CD4-positive, CD25-positive, alpha-beta regulatory T cell (primary cell): ENCODE results near the gene ZMPSTE24. TPM values are rescaled to one million over a fixed set of nuclear protein-coding genes. Genes with fewer than 3 reads are reported as not detected.
"Not testable (repeated sequence)": the region's sequence is repeated elsewhere in the genome, so short reads cannot be mapped to it uniquely, and the experiment has no call there.

Experiments used
- ATAC-seq, 2 donors: fragments of 150-1000 bp; cut with Tn5 transposase; one replicate each; pipeline ENCODE4 v1.10.0; 2021; ENCODE audit warnings: low read depth in 2 of 2, moderate number of reproducible peaks in 2 of 2, moderate library complexity in 1 of 2
- DNase-seq, 3 donors: peaks; one replicate each; pipeline versions ENCODE4 v3.0.0 to v3.0.0-alpha.2; 2012 to 2022; ENCODE audit warnings: mixed read lengths in 1 of 3
- H3K27ac ChIP-seq: one replicate; pipeline ENCODE4 v1.7.0; 2013; ENCODE audit warnings: mild to moderate bottlenecking, low read length; ENCODE audit not compliant: insufficient read depth, poor library complexity, severe bottlenecking
- H3K27me3 ChIP-seq: one replicate; pipeline ENCODE4 v1.7.0; 2013; ENCODE audit warnings: low read length; ENCODE audit not compliant: control insufficient read depth, insufficient read depth
- H3K36me3 ChIP-seq: one replicate; pipeline ENCODE4 v1.7.0; 2013; ENCODE audit warnings: mild to moderate bottlenecking, low read length, moderate library complexity; ENCODE audit not compliant: control insufficient read depth, insufficient read depth
- H3K4me1 ChIP-seq: 2 replicates; pipeline ENCODE4 v1.7.0; 2013; ENCODE audit warnings: mild to moderate bottlenecking, low read length; ENCODE audit not compliant: insufficient read depth, control insufficient read depth, poor library complexity, severe bottlenecking
- H3K4me3 ChIP-seq: one replicate; pipeline ENCODE4 v1.7.0; 2013; ENCODE audit warnings: low read depth, mild to moderate bottlenecking, low read length, moderate library complexity
- H3K9me3 ChIP-seq, 2 experiments: 1 replicate in 1 of 2; 2 replicates in 1 of 2; pipeline ENCODE4 v1.7.0; 2013; ENCODE audit warnings: low read length in 2 of 2, mild to moderate bottlenecking in 1 of 2, moderate library complexity in 1 of 2; ENCODE audit not compliant: control insufficient read depth in 2 of 2
- H3K27ac Mint-ChIP-seq, 3 donors: one replicate each; pipeline ENCODE4 v1.8.0; 2020 to 2022; ENCODE audit warnings: mild to moderate bottlenecking in 3 of 3, mixed read lengths in 3 of 3, moderate library complexity in 2 of 3
- H3K27me3 Mint-ChIP-seq: one replicate; pipeline ENCODE4 v1.8.0; 2022; ENCODE audit warnings: mild to moderate bottlenecking, mixed read lengths
- H3K36me3 Mint-ChIP-seq: one replicate; pipeline ENCODE4 v1.8.0; 2020; ENCODE audit warnings: mixed read lengths
- H3K4me1 Mint-ChIP-seq, 4 donors: one replicate each; pipeline ENCODE4 v1.8.0; 2020 to 2022; ENCODE audit warnings: mixed read lengths in 4 of 4, mild to moderate bottlenecking in 1 of 4
- H3K4me3 Mint-ChIP-seq, 4 donors: one replicate each; pipeline ENCODE4 v1.8.0; 2020 to 2022; ENCODE audit warnings: mild to moderate bottlenecking in 4 of 4, mixed read lengths in 4 of 4, moderate library complexity in 3 of 4
- H3K9me3 Mint-ChIP-seq, 7 donors: one replicate each; pipeline ENCODE4 v1.8.0; 2020 to 2022; ENCODE audit warnings: mixed read lengths in 7 of 7, mild to moderate bottlenecking in 3 of 7, moderate library complexity in 2 of 7
- polyA plus RNA-seq, 4 donors: library from polyadenylated mRNA; unstranded; fragments of 300-500 nt; fragmentation: Illumina TruSeq; gene quantifications; one replicate each; pipeline ENCODE4 v1.2.3, GENCODE V29; 2021
- total RNA-seq: library from RNA; stranded (reverse); gene quantifications from one replicate; pipeline ENCODE4 v1.2.3, GENCODE V29; 2022

ZMPSTE24 gene
- total and polyA plus RNA-seq, 5 donors from 2014 or later = 12.2 to 35.1 (median 31.8) TPM

DNA sequence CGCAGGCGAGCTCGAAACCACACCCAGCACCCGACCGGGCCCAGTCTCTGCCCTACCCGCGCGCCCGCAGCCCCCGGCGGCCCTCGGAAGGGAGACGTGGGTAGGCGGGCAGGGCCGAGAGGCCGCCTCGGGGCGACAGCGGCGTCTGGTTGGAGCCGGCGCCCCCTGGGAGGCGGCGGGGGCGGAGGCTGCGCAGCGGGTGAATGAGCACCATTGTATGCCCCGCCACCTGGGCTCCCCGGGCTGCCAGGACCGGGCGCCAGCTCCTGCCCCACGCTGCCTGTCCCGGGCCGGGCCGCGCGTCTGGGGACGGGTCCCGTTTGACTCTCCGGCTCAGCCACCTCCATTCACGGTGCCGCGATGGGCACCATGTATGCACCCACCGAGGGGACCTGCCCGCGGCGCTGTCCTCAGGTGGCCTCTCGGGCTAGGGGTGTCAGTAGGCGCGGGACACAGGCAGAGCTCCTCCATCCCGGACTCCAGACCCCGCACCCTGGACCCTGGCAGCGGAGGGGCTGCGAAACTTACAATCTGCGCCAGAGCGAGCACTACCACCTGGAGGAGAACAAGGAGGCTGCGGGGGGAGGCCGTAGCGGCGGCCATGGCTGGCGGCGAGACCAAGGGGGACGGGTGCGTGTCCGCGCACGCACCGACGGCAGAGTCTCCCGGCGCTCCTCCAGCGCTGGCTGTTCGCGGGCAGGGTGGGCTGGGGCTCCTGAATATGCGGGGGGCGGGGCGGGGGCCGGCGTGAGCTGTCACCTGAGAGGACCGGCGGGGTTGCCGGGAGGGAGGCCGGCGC is 58.8 kb downstream of the ZMPSTE24 start, which contains the start of gene COL9A2:
Gene COL9A2 (minus strand): TSS at position 692 of the 799 bp plus-strand sequence. CDS start 89 bp downstream, at position 603.
- Mint-ChIP-seq H3K4me1 (peaks cover 6 to 57% (median 28%) of the 10 kb centered on the region in 4 donors), H3K27me3 (peaks cover 22% of the 10 kb centered on the region), H3K36me3 (peaks cover 5% of the 10 kb centered on the region), H3K4me3 (peak within 1 kb of the TSS; percentile 88 to 95 (median 94)), H3K27ac (peak within 1 kb of the TSS; percentile 39 to 88 (median 82)), H3K9me3 (peaks cover 0 to 2% (median 0%) of the 10 kb centered on the region in 7 donors)
- no peaks in the 10 kb centered on the region for H3K9me3 ChIP-seq
- ATAC-seq (peak; percentile 59 to 63), DNase-seq (peak; percentile 58 to 64 (median 63))
- peaks cover 42% of the 10 kb centered on the region for H3K4me1 ChIP-seq
- H3K36me3 ChIP-seq = no peaks in the 10 kb centered on the region
- no peak within 1 kb of the TSS for H3K27ac ChIP-seq
- H3K4me3 ChIP-seq = peak within 1 kb of the TSS; percentile 69
- H3K27me3 ChIP-seq = no peaks in the 10 kb centered on the region

DNA sequence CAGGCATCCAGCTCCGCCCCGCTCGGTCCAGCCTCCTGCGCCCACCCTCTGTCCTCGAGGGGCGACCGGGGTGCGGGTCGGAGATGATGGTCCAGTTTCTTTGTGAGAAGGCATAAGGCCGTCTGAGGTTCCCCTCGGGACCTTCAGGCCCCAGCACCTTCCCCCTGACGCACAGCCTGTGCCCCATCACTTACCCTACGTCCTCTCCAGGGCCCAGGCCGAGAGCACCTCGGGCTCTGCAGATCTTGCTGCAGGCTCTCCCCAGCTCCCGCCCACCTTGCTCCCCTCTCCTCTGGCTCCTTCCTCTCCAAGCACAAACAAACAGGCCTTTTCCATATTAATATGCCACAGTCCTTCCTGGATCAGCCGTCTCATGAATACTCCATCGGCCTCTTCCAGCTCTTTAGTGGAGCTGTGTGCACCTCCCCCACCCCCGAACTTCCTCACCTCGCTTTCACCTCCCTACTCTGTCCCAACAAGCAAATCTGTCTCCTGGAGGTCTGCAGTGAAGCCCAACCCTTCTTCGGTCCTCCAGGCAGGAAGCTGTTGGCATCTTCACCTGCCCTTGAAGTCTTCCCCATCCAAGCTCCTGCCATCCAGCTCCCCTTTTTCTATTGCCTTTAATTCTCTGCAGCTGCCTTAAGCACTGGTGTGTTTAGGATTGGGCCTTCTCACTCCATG is 59.5 kb downstream of the ZMPSTE24 start:
- H3K36me3 Mint-ChIP-seq = peaks cover 5% of the 10 kb centered on the region
- H3K4me3 Mint-ChIP-seq = peak overlapping the region; percentile 77 to 94 (median 86)
- DNase-seq (no peak), ATAC-seq (no peak)
- peaks cover 35% of the 10 kb centered on the region for H3K4me1 ChIP-seq
- H3K27me3 Mint-ChIP-seq = peaks cover 22% of the 10 kb centered on the region
- H3K36me3 ChIP-seq = no peaks in the 10 kb centered on the region
- peaks cover 6 to 50% (median 27%) of the 10 kb centered on the region in 4 donors for H3K4me1 Mint-ChIP-seq
- H3K27ac ChIP-seq = no peak overlapping the region
- no peak overlapping the region for H3K4me3 ChIP-seq
- no peaks in the 10 kb centered on the region for H3K27me3 ChIP-seq
- no peaks in the 10 kb centered on the region for H3K9me3 ChIP-seq
- H3K27ac Mint-ChIP-seq = peak overlapping the region; percentile 39 to 88 (median 45)
- H3K9me3 Mint-ChIP-seq = peaks cover 0 to 2% (median 0%) of the 10 kb centered on the region in 7 donors

DNA sequence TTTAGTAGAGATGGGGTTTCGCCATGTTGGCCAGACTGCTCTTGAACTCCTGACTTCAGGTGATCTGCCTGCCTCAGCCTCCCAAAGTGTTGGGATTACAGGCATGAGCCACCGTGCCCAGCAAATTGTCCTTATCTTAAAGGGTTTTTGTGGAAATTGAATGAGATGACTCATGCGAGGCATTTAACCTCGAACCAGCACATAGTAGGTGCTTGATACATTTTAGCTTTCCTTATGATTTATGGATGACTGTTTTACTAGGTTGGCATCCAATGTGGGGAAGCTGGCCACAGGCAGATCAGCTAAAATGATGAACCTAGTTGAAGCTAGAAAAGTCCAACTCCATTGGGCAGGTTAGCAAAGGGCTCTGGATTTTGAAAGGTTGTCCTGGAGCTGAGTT is 60.4 kb downstream of the ZMPSTE24 start:
- H3K4me1 ChIP-seq = peaks cover 29% of the 10 kb centered on the region
- DNase-seq (no peak), ATAC-seq (no peak)
- Mint-ChIP-seq H3K4me1 (peaks cover 0 to 40% (median 23%) of the 10 kb centered on the region in 4 donors), H3K36me3 (peaks cover 5% of the 10 kb centered on the region), H3K27ac (peak overlapping the region in 1 of 3 donors; percentile 92), H3K4me3 (peak overlapping the region in 1 of 4 donors; percentile 5), H3K27me3 (peaks cover 22% of the 10 kb centered on the region), H3K9me3 (peaks cover 0 to 2% (median 0%) of the 10 kb centered on the region in 7 donors)
- H3K9me3 ChIP-seq = no peaks in the 10 kb centered on the region
- no peak overlapping the region for H3K27ac ChIP-seq
- no peaks in the 10 kb centered on the region for H3K27me3 ChIP-seq
- no peak overlapping the region for H3K4me3 ChIP-seq
- H3K36me3 ChIP-seq = no peaks in the 10 kb centered on the region

DNA sequence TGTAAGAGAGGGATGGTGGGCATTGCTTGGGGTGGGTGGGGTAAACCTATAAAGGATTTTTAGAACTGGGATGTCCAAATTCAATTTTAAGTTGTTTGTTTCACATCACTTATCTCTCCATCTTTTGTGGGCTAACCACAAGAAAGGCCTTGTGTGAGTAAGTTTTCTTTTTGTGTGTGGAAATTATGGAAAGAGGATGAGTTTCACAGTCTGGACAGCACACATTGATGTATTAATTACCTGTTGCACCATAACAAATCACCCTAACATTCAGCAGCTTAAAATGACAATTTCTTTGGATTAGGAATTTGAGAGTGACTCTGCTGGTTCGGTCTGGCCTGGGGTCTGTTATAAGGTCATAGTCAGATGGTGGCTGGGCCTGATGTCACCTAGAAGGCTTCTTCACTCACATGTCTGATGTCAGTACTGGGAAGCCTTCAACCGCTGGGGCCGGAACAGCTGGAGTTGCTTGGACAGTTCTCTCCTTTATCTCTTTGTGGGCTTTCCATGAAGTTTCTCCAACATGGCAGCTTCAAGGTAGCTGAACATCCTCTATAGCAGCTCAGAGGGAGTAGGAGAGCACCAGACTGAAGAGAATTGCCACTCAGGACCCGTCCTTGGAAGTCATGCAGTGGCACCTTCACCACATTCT is 61.1 kb downstream of the ZMPSTE24 start:
- H3K9me3 Mint-ChIP-seq = peaks cover 0 to 2% (median 0%) of the 10 kb centered on the region in 7 donors
- Histone ChIP-seq H3K36me3 (no peaks in the 10 kb centered on the region), H3K27me3 (no peaks in the 10 kb centered on the region), H3K4me3 (no peak overlapping the region), H3K27ac (no peak overlapping the region), H3K4me1 (peaks cover 29% of the 10 kb centered on the region), H3K9me3 (no peaks in the 10 kb centered on the region)
- peak overlapping the region in 3 of 4 donors; percentile 5 to 75 (median 44) for H3K4me3 Mint-ChIP-seq
- peaks cover 5% of the 10 kb centered on the region for H3K36me3 Mint-ChIP-seq
- peaks cover 0 to 34% (median 21%) of the 10 kb centered on the region in 4 donors for H3K4me1 Mint-ChIP-seq
- no peak overlapping the region for H3K27ac Mint-ChIP-seq
- DNase-seq (no peak), ATAC-seq (no peak)
- peaks cover 26% of the 10 kb centered on the region for H3K27me3 Mint-ChIP-seq

- not testable (repeated sequence) for H3K27me3 Mint-ChIP-seq, H3K4me1 Mint-ChIP-seq, H3K27me3 ChIP-seq, H3K9me3 ChIP-seq, H3K4me1 ChIP-seq, H3K36me3 Mint-ChIP-seq, H3K27ac ChIP-seq, H3K4me3 Mint-ChIP-seq, DNase-seq, ATAC-seq, H3K36me3 ChIP-seq, H3K27ac Mint-ChIP-seq, H3K4me3 ChIP-seq, H3K9me3 Mint-ChIP-seq
Measured at GRCh38 chr1:40331403-40331802, 73.4 kb downstream of the ZMPSTE24 start.

- Mint-ChIP-seq H3K27ac (no peak overlapping the region), H3K36me3 (no peaks in the 10 kb centered on the region), H3K4me1 (peaks cover 0 to 4% (median 0%) of the 10 kb centered on the region in 4 donors), H3K4me3 (no peak overlapping the region), H3K9me3 (peaks cover 0 to 2% (median 0%) of the 10 kb centered on the region in 7 donors), H3K27me3 (peaks cover 5% of the 10 kb centered on the region)
- DNase-seq = no peak
- Histone ChIP-seq H3K27me3 (no peaks in the 10 kb centered on the region), H3K4me3 (no peak overlapping the region), H3K27ac (no peak overlapping the region), H3K4me1 (no peaks in the 10 kb centered on the region), H3K9me3 (peaks cover 0 to 1% of the 10 kb centered on the region in 2 experiments), H3K36me3 (no peaks in the 10 kb centered on the region)
- ATAC-seq = no peak
Measured at GRCh38 chr1:40332695-40333094, 74.7 kb downstream of the ZMPSTE24 start.

DNA sequence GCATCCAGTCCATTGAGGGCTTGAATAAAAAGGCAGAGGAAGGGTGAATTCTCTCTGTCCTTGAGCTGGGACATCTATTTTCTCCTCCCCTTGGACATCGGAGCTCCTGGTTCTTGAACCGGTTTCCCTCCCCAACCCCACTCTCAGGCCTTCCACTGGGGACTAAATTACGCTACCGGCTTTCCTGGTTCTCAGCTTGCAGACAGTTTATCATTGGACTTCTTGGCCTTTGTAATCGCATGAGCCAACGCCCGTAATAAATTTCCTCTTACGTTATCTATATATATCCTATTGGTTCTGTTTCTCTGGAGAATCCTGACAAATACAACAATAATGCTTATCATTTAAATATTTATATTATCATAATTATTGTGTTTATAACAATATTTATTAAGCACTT is 79.4 kb downstream of the ZMPSTE24 start:
- H3K36me3 Mint-ChIP-seq = no peaks in the 10 kb centered on the region
- H3K4me3 Mint-ChIP-seq = no peak overlapping the region
- H3K27me3 Mint-ChIP-seq = no peaks in the 10 kb centered on the region
- no peaks in the 10 kb centered on the region for H3K9me3 ChIP-seq
- no peak overlapping the region for H3K27ac ChIP-seq
- no peak overlapping the region for H3K4me3 ChIP-seq
- peaks cover 22% of the 10 kb centered on the region for H3K4me1 ChIP-seq
- H3K36me3 ChIP-seq = no peaks in the 10 kb centered on the region
- ATAC-seq = no peak
- DNase-seq = no peak
- no peaks in the 10 kb centered on the region for H3K27me3 ChIP-seq
- H3K27ac Mint-ChIP-seq = no peak overlapping the region
- peaks cover 14 to 31% (median 29%) of the 10 kb centered on the region in 4 donors for H3K4me1 Mint-ChIP-seq
- H3K9me3 Mint-ChIP-seq = peaks cover 0 to 7% (median 0%) of the 10 kb centered on the region in 7 donors
